GM18499 (cell line): Measurements from ENCODE around the gene MAP10.

ENCODE experiments used
- ATAC-seq: cut with Tn5 transposase; IDR thresholded peaks from one replicate; pipeline ENCODE4 v1.9.1; 2021; ENCODE audit warnings: moderate number of reproducible peaks; ENCODE audit not compliant: insufficient read depth, unreplicated experiment

Gene MAP10

DNA sequence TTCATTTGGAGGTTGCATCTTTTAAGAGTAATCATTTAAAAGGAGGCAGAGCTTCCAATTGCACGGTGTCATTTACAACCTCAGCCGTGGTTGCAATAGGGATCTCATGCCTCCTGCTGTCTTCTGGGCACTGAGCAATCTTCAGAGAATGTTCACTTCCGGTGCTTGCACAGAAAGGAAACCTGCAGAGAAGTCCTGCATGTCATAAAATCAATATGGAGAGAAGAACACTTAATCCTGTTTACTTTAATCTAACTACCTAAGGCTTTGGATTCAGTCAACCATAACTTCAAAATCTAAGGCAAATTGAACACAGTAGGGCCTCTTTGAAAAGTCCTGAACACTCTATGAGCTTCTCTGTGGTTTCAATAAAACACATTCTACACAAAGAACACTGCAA, 11.3 kb upstream of the MAP10 start:
- no peak for ATAC-seq

- ATAC-seq: no peak
Measured at GRCh38 chr1:232795497-232796053, 9.6 kb upstream of the MAP10 start.

- ATAC-seq: no peak
Measured at GRCh38 chr1:232797856-232798510, 7.2 kb upstream of the MAP10 start.

DNA sequence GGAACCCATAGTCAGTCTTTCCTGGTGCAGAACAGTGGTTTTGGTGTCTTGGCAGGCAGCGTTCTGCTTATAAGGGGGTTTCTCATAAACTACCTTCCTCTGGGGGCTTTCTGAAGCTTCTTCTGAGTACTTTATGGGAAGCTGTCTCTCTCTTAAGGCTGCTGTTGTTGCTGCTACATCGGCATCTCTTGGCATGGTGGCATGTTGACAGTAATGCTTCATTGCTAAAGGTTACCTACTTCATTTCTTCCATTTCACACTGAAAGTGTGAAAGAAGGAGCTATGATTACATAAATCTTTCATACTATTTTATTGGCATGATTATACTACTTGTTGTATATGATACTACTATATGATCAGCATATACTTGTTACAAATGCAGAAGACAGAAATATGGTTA, 6.3 kb upstream of the MAP10 start:
- ATAC-seq: no peak

- no peak for ATAC-seq
Measured at GRCh38 chr1:232806186-232806510, 932 bp downstream of the MAP10 start.

- ATAC-seq: no peak
Measured at GRCh38 chr1:232810856-232811255, 5.6 kb downstream of the MAP10 start.

DNA sequence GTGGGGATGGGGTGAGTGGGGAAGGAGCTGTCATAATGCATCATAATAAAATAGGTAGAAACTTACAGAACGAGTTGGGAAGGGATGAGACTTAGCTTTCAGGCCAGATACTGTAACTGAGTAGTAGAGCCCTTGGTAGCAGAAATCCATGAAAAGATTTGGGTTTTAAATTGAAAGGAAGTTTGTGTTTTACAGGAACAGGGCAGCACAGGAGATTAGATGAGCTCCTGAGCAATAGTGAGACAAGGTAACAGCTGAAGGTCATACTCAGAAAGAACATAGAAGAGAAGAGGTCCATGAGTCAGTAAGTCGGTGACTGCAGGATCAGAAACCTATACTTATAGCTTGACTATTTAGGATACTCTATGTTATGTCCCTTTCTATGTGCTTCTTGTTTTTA, 7.3 kb downstream of the MAP10 start:
- no peak for ATAC-seq

DNA sequence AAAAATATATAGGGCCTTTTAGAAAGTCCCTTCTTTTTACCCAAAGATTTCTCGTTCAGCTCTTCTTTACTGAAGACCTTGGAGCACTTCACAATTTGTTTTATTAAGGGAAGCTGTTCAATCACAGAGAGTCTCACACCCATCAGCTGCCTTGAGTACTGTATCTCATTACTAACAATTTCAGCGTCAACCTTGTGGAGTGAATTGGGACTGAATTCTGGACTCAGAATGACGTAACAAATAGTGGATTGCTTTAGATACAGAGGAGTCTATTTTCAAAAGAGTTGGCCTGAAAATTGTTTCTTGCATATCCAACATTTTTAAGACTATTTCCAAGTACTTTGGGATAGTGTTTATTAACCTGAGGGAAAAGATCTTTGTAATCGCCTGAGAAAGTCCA, 7.9 kb downstream of the MAP10 start:
- no peak for ATAC-seq

- ATAC-seq: no peak
Measured at GRCh38 chr1:232813760-232814159, 8.5 kb downstream of the MAP10 start.

DNA sequence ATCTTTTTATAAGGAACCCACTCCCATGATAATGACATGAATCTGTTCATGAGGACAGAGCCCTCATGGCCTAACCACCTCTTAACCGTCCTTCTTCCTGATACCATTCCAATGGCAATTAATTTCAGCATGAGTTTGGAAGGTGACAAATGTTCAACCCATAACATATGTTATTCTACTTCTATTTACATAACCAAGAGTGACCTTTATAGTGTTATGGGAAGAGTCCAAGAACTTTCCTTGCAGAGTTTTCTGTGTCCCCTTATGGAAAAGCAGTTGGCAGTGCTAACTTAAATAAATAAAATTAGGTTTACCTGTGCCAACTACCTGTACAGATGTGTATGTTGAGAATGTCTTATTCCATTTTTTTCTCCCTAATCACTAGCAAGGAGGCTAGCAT, 11.1 kb downstream of the MAP10 start:
- ATAC-seq: no peak

DNA sequence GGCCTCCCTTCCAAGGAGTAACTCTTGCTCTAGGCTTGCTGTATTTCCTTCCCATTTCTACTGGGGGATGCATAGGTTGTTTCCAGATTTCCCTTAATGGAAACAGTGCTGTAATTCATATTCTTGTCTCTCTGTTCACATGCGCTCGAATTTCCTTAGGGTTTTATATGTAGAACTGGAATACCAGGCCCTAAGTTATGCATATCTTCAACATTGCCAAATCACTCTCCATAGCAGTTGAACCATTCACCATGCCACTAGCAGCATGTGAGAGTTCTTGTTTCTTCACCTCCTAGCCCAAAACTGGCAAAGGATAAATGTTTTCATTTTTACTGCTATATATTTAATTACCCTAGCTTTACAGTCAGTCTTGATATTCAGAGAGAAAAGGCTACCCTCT, 12.8 kb downstream of the MAP10 start:
- ATAC-seq: no peak

DNA sequence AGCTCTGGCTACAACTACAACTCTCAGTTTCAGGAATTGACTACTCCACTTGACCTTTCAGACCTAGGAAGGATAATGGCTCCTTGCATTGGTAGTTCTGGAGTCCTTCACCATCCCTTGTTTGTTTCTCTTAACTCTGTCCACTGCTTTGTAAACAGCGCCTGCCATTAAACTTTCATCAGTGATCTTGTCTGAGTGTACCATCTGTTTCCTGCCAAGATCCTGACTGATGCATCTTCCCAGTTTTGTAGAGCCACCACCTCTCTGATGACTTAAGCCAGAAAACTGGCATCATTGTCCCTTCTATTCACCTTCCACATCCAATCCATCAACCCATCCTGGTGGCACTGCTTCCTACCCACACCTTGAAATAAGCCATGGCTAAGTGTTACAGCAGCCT, 15.2 kb downstream of the MAP10 start:
- ATAC-seq: no peak

DNA sequence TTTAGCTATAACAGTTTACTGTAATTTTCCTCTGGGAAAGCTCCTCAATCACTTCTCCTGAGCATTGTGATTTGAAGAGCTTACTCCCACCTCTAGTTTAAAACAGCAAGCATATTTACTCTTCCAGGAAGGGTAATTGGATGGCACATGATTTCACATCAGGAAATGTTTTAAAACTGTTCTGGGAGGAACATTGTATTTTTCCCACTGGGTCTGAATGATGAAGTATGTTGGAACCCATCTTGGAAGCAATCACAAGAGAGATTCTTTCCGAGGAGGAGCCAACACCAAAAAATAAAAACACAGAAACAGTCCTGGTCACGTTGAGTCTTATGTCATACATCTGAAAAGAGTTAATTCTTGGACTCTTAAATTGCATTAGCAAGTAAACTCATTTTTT, 17.3 kb downstream of the MAP10 start:
- ATAC-seq: no peak

DNA sequence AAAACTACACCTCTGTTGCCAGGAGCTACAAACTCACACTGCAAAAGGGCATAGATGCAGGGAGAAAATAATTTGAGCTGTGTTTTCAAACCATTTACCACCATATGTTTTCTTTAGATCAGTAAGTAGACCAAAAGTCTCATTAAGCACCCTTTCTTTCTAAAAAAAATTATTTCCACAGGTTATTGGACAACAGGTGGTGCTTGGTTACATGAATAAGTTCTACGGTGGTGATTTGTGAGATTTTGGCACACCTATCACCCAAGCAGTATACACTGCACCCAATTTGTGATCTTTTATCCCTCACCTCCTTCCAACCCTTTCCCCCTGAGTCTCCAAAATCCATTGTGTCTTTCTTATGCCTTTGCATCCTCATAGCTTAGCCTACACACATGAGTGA, 21.1 kb downstream of the MAP10 start:
- ATAC-seq: no peak

DNA sequence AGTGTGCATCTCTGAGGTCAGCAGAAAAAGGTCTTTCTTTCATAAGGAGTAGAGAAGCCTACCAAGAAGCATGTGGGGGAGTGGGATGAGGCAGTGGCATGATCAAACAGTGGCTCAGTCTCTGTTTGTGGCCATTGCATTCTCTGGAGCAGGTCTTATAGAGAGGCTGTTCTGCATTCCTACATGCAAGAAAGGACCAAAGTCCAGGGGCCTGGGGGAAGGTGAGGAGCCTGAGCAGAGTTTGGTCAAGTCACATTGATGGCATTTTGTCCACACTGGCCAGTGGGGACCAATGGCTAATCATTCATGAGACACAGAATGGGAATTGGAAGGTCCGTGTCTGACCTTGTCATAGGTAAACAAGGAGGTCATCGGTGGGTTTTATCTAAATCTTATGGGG, 25.4 kb downstream of the MAP10 start:
- ATAC-seq: no peak

DNA sequence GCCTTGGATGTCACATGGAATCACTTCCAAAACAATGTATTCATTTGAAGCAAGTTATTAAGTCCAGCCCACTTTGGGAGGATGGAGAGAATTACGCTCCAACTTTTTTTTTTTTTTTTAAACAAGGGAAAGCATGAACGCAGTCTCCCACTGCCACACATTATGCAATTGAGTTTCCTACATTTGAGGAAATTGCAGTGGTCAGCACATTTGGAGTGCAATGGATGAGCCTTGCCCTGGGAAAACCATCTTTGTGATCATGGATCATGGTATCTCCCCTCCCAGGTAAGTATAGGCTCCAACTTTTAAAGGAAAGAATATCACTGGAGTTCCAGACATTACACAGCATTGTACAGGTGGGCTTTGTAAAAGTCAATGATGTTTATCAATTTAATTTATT, 26.7 kb downstream of the MAP10 start:
- ATAC-seq: no peak

GRCh38 chr1:232834066-232834465, 28.9 kb downstream of the MAP10 start:
- no peak for ATAC-seq

GRCh38 chr1:232835166-232835565, 29.9 kb downstream of the MAP10 start:
- ATAC-seq: no peak

- ATAC-seq: no peak
Measured at GRCh38 chr1:232837087-232837486, 31.9 kb downstream of the MAP10 start.

DNA sequence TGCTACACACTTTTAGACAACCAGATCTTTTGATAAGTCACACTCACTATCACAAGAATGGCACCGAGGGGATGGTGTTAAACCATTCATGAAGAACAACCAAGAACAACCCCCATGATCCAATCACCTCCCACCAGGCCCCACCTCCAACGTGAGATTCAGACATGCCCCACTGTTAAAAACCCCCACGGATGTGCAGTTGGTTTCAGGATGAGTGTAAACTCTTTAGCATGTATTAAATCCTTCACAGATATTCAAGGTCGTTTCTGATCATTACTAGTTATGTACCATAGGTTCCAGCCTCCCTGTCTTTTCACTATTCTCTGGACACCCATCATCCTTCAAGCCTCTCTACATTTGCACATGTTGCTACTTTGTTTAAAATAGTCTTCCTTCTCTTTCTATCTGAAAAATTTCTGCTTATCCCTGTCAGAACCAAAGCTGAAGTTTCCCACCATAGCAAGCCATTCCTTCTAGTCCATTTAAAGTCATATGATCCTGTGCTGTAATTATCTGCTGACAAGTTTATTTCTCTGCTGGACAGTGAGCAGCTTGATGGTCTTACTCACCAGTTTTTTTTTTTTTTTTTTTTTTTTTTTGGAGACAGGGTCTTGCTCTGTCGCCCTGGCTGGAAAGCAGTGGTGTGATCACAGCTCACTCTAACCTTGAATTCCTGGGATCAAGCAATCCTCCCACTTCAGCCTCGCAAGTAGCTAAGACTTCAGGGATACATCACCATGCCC, 36.8 kb downstream of the MAP10 start:
- no peak for ATAC-seq

GRCh38 chr1:232844791-232845190, 39.6 kb downstream of the MAP10 start:
- ATAC-seq: no peak

- ATAC-seq: no peak
Measured at GRCh38 chr1:232845406-232845955, 40.3 kb downstream of the MAP10 start.
